ENCODE results near the gene RNF121.
A peak's percentile ranks its signal among the peaks of the same experiment; 100 is the strongest.

The RNF121 gene

GRCh38 chr11:71934213-71934612 lies 5.4 kb downstream of the RNF121 start:
- DNase-seq (ENCODE audit: low read depth in 2 of 2): no peak

GRCh38 chr11:71935338-71935925 lies 6.6 kb downstream of the RNF121 start:
- no peak for DNase-seq (ENCODE audit: low read depth in 2 of 2)

- no peak for DNase-seq (ENCODE audit: low read depth in 2 of 2)
These were observed 8.0 kb downstream of the RNF121 start for GRCh38 chr11:71936825-71937224.

- DNase-seq (ENCODE audit: low read depth in 2 of 2): no peak
These were observed 9.0 kb downstream of the RNF121 start for GRCh38 chr11:71937826-71938225.

GRCh38 chr11:71940561-71941219 lies 11.8 kb downstream of the RNF121 start:
- no peak for DNase-seq (ENCODE audit: low read depth in 2 of 2)

- no peak for DNase-seq (ENCODE audit: low read depth in 2 of 2)
These were observed 17.3 kb downstream of the RNF121 start for GRCh38 chr11:71946144-71946571.

GRCh38 chr11:71947498-71947897 lies 18.7 kb downstream of the RNF121 start:
- DNase-seq (ENCODE audit: low read depth in 2 of 2): no peak

GRCh38 chr11:71948314-71949027 lies 19.6 kb downstream of the RNF121 start:
- DNase-seq (ENCODE audit: low read depth in 2 of 2): no peak

GRCh38 chr11:71949034-71949433 lies 20.2 kb downstream of the RNF121 start:
- no peak for DNase-seq (ENCODE audit: low read depth in 2 of 2)

- no peak for DNase-seq (ENCODE audit: low read depth in 2 of 2)
These were observed 23.0 kb downstream of the RNF121 start for GRCh38 chr11:71951741-71952310.

GRCh38 chr11:71955898-71956456 lies 27.1 kb downstream of the RNF121 start:
- no peak for DNase-seq (ENCODE audit: low read depth in 2 of 2)

GRCh38 chr11:71962428-71963038 lies 33.7 kb downstream of the RNF121 start:
- no peak for DNase-seq (ENCODE audit: low read depth in 2 of 2)

GRCh38 chr11:71963468-71963867 lies 34.6 kb downstream of the RNF121 start:
- no peak for DNase-seq (ENCODE audit: low read depth in 2 of 2)

- DNase-seq (ENCODE audit: low read depth in 2 of 2): no peak
These were observed 35.8 kb downstream of the RNF121 start for GRCh38 chr11:71964641-71965040.

GRCh38 chr11:71971680-71972079 lies 42.8 kb downstream of the RNF121 start:
- DNase-seq (ENCODE audit: low read depth in 2 of 2): no peak

GRCh38 chr11:71976551-71976950 lies 47.7 kb downstream of the RNF121 start:
- DNase-seq (ENCODE audit: low read depth in 2 of 2): no peak

- no peak for DNase-seq (ENCODE audit: low read depth in 2 of 2)
These were observed 48.2 kb downstream of the RNF121 start for GRCh38 chr11:71977090-71977489.

GRCh38 chr11:71977743-71978418 lies 49.0 kb downstream of the RNF121 start:
- peak in 1 of 2 donors; percentile 30 for DNase-seq (ENCODE audit: low read depth in 2 of 2)

GRCh38 chr11:71979094-71979493 lies 50.2 kb downstream of the RNF121 start:
- DNase-seq (ENCODE audit: low read depth in 2 of 2): no peak

GRCh38 chr11:71979602-71980001 lies 50.8 kb downstream of the RNF121 start:
- DNase-seq (ENCODE audit: low read depth in 2 of 2): no peak

- no peak for DNase-seq (ENCODE audit: low read depth in 2 of 2)
These were observed 57.3 kb downstream of the RNF121 start for GRCh38 chr11:71986131-71986530.

Measured in stimulated activated CD4-positive, alpha-beta T cell treated with anti-CD3 and anti-CD28 coated beads, Interleukin-15, amount 100 ng/mL, for 48 hours (primary cell).